K562 (cell line): ENCODE measurements around the gene CMAS.

ENCODE experiments used
- ELF4 ChIP-seq: fragments of 450-650 bp; formaldehyde crosslinking; IDR thresholded peaks from 2 replicates; pipeline ENCODE4 v1.4.0; 2022; ENCODE audit warnings: missing genetic modification characterization
- MTA2 ChIP-seq: fragments of 450-650 bp; IDR thresholded peaks from 2 replicates; pipeline ENCODE4 v1.6.1; 2016; ENCODE audit warnings: low read depth
- POLR2A ChIP-seq: fragments of 450-650 bp; conservative IDR thresholded peaks from 2 replicates; pipeline ENCODE4 v1.6.1; 2016
- RFX1 ChIP-seq: fragments of 450-650 bp; IDR thresholded peaks from 2 replicates; pipeline ENCODE4 v1.6.1; 2016; ENCODE audit warnings: mild to moderate bottlenecking, moderate library complexity
- TF ChIP-seq, protein P1 (sequence below), 2 experiments: fragments of 450-650 bp; formaldehyde crosslinking in 1 of 2; IDR thresholded peaks; 2 replicates each; pipeline versions ENCODE4 v1.4.0 to v1.6.1; 2014 to 2020; ENCODE audit warnings: mild to moderate bottlenecking in 2 of 2, borderline replicate concordance in 1 of 2, low read depth in 1 of 2
- TF ChIP-seq, protein P2 (sequence below), 2 experiments: fragments of 450-650 bp; IDR thresholded peaks; 2 replicates each; pipeline ENCODE4 v1.6.1; 2016; ENCODE audit warnings: mild to moderate bottlenecking in 2 of 2, borderline replicate concordance in 1 of 2, low read depth in 1 of 2, moderate library complexity in 1 of 2
- TF ChIP-seq, protein P3 (sequence below), 3 experiments: IDR thresholded peaks in 2 of 3; conservative IDR thresholded peaks in 1 of 3; 2 replicates each; pipeline ENCODE4 v1.5.1; 2011 to 2012; ENCODE audit warnings: low read length in 3 of 3, mild to moderate bottlenecking in 3 of 3, control low read depth in 2 of 3, improper control_type of control experiment in 1 of 3, inconsistent platforms in 1 of 3, low read depth in 1 of 3, mixed read lengths in 1 of 3, moderate library complexity in 1 of 3; ENCODE audit not compliant: insufficient read depth in 2 of 3

DNA sequence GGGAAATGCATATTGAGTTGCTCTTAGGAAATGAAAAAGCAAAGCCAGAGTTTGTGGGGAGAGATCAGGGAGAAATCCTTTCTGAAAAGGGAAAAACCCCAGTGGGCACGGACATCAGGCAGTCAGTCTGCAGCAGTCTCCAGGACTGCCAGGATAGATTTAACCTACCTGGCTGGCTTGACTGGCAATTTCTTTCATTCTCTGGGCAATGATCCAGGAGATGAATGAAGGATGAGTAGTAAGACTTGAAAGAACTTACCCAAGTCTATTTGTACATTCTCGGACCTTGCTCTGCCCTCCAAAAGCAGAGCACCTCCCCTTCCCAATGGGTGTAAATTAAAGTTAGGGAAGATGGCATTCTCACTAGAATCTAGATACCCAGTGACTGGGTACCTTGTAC lies 42.9 kb downstream of the CMAS start:
- no peak for TF ChIP-seq RFX1
- TF ChIP-seq POLR2A, result no peak
- no peak for TF ChIP-seq ELF4 (CRISPR knock-in tag)
- TF ChIP-seq MTA2, result no peak
- TF ChIP-seq, protein P1, sequence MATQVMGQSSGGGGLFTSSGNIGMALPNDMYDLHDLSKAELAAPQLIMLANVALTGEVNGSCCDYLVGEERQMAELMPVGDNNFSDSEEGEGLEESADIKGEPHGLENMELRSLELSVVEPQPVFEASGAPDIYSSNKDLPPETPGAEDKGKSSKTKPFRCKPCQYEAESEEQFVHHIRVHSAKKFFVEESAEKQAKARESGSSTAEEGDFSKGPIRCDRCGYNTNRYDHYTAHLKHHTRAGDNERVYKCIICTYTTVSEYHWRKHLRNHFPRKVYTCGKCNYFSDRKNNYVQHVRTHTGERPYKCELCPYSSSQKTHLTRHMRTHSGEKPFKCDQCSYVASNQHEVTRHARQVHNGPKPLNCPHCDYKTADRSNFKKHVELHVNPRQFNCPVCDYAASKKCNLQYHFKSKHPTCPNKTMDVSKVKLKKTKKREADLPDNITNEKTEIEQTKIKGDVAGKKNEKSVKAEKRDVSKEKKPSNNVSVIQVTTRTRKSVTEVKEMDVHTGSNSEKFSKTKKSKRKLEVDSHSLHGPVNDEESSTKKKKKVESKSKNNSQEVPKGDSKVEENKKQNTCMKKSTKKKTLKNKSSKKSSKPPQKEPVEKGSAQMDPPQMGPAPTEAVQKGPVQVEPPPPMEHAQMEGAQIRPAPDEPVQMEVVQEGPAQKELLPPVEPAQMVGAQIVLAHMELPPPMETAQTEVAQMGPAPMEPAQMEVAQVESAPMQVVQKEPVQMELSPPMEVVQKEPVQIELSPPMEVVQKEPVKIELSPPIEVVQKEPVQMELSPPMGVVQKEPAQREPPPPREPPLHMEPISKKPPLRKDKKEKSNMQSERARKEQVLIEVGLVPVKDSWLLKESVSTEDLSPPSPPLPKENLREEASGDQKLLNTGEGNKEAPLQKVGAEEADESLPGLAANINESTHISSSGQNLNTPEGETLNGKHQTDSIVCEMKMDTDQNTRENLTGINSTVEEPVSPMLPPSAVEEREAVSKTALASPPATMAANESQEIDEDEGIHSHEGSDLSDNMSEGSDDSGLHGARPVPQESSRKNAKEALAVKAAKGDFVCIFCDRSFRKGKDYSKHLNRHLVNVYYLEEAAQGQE (IDR thresholded peaks at IDR 0.05; ENCODE audit: borderline replicate concordance), result no peak
- TF ChIP-seq, protein P1 (CRISPR knock-in tag; IDR thresholded peaks at IDR 0.05; ENCODE audit: low read depth), result no peak
- TF ChIP-seq, protein P2, sequence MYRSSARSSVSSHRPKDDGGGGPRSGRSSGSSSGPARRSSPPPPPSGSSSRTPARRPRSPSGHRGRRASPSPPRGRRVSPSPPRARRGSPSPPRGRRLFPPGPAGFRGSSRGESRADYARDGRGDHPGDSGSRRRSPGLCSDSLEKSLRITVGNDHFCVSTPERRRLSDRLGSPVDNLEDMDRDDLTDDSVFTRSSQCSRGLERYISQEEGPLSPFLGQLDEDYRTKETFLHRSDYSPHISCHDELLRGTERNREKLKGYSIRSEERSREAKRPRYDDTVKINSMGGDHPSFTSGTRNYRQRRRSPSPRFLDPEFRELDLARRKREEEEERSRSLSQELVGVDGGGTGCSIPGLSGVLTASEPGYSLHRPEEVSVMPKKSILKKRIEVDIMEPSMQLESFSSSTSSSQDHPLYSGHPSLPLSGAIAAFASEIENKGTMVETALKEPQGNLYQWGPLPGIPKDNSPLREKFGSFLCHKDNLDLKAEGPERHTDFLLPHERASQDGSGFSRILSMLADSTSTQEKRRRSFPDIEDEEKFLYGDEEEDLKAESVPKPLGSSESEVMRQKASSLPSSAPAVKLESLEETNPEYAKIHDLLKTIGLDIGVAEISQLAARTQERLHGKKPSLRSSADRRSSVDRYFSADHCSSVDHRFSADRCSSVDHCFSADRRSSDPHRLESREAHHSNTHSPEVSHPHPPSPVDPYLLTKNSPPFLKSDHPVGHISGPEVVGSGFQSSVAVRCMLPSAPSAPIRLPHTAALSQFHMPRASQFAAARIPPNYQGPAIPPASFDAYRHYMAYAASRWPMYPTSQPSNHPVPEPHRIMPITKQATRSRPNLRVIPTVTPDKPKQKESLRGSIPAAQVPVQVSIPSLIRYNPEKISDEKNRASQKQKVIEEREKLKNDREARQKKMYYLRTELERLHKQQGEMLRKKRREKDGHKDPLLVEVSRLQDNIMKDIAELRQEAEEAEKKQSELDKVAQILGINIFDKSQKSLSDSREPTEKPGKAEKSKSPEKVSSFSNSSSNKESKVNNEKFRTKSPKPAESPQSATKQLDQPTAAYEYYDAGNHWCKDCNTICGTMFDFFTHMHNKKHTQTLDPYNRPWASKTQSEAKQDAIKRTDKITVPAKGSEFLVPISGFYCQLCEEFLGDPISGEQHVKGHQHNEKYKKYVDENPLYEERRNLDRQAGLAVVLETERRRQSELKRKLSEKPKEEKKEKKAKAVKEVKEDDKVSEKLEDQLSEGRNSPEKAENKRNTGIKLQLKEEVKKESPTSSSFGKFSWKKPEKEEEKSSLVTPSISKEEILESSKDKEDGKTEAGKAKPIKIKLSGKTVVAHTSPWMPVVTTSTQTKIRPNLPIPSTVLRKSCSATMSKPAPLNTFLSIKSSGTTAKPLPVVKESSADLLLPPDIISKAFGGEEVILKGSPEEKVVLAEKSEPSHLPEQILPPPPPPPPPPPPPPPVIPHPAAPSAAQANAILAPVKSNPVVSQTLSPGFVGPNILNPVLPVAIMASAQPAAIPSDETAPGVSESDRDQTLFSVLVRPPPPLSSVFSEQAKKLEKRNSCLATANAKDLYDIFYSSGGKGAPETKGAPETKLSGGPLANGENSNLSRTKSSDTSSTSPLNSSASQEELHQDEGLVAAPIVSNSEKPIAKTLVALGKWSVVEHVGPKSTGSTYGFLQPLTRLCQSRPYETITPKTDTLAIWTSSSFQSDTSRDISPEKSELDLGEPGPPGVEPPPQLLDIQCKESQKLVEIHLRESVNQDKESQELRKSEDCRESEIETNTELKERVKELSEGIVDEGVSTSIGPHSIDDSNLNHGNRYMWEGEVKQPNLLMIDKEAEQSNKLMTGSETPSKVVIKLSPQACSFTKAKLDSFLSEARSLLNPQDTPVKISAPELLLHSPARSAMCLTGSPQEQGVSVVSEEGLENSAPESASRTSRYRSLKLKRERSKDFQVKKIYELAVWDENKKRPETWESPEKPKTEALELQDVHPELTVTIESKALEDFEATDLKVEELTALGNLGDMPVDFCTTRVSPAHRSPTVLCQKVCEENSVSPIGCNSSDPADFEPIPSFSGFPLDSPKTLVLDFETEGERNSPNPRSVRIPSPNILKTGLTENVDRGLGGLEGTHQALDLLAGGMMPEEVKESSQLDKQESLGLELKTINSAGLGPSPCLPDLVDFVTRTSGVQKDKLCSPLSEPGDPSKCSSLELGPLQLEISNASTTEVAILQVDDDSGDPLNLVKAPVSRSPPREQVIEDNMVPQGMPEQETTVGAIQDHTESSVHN (IDR thresholded peaks at IDR 0.05; ENCODE audit: borderline replicate concordance in 1 of 2, low read depth in 1 of 2), result no peak
- TF ChIP-seq, protein P3, sequence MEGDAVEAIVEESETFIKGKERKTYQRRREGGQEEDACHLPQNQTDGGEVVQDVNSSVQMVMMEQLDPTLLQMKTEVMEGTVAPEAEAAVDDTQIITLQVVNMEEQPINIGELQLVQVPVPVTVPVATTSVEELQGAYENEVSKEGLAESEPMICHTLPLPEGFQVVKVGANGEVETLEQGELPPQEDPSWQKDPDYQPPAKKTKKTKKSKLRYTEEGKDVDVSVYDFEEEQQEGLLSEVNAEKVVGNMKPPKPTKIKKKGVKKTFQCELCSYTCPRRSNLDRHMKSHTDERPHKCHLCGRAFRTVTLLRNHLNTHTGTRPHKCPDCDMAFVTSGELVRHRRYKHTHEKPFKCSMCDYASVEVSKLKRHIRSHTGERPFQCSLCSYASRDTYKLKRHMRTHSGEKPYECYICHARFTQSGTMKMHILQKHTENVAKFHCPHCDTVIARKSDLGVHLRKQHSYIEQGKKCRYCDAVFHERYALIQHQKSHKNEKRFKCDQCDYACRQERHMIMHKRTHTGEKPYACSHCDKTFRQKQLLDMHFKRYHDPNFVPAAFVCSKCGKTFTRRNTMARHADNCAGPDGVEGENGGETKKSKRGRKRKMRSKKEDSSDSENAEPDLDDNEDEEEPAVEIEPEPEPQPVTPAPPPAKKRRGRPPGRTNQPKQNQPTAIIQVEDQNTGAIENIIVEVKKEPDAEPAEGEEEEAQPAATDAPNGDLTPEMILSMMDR (IDR thresholded peaks at IDR 0.05 in 2 of 3, conservative IDR thresholded peaks at IDR 0.05 in 1 of 3; ENCODE audit: insufficient read depth in 2 of 3, low read depth in 1 of 3, low read length in 3 of 3), result no peak
